ENCODE data around the gene TMEM221. TPM values are rescaled to one million over a fixed set of nuclear protein-coding genes. Genes with fewer than 3 reads are reported as not detected.

TMEM221 gene
- total RNA-seq, 5 donors from 2014 or later (not counting 1 experiment from before 2014, with no cell fraction given) = not detected

DNA sequence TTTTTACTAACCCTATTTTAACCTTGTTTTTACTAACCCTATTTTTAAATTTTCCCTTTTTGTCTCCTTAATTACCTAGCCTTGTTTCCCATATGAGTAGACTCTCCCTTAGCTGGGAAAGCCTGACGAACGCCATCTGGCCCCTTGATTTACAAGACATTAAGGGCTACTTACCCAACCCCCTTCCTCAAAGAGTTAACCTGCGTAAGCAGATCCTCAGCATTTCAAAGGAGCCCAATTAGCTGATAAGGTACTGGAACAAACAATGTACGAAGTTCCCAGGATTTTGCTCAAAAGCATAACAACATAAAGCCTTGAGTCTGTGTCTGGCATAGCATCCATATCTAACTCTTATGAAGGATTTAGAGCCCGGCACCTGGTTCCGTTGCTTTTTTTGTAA, 33.3 kb downstream of the TMEM221 start:
- Mint-ChIP-seq H3K9me3 (no peaks in the 10 kb centered on the region), H3K27me3 (no peaks in the 10 kb centered on the region), H3K27ac (no peak overlapping the region), H3K4me1 (peaks cover 16 to 22% (median 16%) of the 10 kb centered on the region in 3 donors), H3K36me3 (peaks cover 19% of the 10 kb centered on the region), H3K4me3 (no peak overlapping the region)
- H3K9me3 ChIP-seq = no peaks in the 10 kb centered on the region
- WGBS (ENCODE audit: insufficient coverage) = 100% methylated on average over 4 of the region's 6 CpGs
- ATAC-seq (replicated peaks in 1 of 4) (no peak), DNase-seq (no peak)
- no peak overlapping the region for H3K27ac ChIP-seq (ENCODE audit: low read length)
- ChIA-PET CTCF (no interaction called here), POLR2A (no interaction called here)
- no peak overlapping the region for H3K4me3 ChIP-seq (ENCODE audit: control insufficient read depth in 1 of 2, extremely low read depth in 1 of 2, low read length in 1 of 2)
- peaks cover 0 to 23% of the 10 kb centered on the region in 2 donors for H3K36me3 ChIP-seq (ENCODE audit: control insufficient read depth in 2 of 2, extremely low read depth in 1 of 2, insufficient read depth in 1 of 2, low read length in 1 of 2)
- H3K4me1 ChIP-seq (ENCODE audit: control insufficient read depth in 1 of 2, extremely low read depth in 1 of 2, insufficient read depth in 2 of 2, low read length in 2 of 2) = peaks cover 4 to 8% of the 10 kb centered on the region in 2 experiments
- H3K27me3 ChIP-seq (replicated peaks in 1 of 2; ENCODE audit: control insufficient read depth in 2 of 2, extremely low read depth in 1 of 2, insufficient read depth in 2 of 2, low read length in 1 of 2) = no peaks in the 10 kb centered on the region

DNA sequence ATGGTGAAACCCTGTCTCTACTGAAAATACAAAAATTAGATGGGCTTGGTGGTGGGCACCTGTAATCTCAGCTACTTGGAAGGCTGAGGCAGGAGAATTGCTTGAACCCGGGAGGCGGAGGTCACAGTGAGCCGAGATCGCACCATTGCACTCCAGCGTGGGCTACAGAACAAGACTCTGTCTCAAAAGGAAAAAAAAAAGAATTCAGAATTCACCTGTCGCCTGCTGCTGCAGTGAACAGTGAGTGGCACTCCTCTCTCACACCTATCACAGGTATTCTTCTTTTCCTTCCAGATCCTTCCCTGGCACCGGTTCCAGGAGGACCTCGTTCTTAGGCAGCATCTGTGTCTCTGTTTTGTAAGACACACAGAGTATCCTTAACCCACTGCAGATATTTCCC, 34.4 kb downstream of the TMEM221 start:
- ATAC-seq (replicated peaks in 1 of 4) = no peak
- ChIA-PET CTCF (no interaction called here), POLR2A (no interaction called here)
- whole genome bisulfite sequencing (ENCODE audit: insufficient coverage) = 100% methylated on average over 2 of the region's 8 CpGs
- no peaks in the 10 kb centered on the region for H3K27me3 ChIP-seq (replicated peaks in 1 of 2; ENCODE audit: control insufficient read depth in 2 of 2, extremely low read depth in 1 of 2, insufficient read depth in 2 of 2, low read length in 1 of 2)
- no peaks in the 10 kb centered on the region for H3K9me3 ChIP-seq
- no peak overlapping the region for H3K4me3 ChIP-seq (ENCODE audit: control insufficient read depth in 1 of 2, extremely low read depth in 1 of 2, low read length in 1 of 2)
- no peaks in the 10 kb centered on the region for H3K9me3 Mint-ChIP-seq
- H3K36me3 ChIP-seq (ENCODE audit: control insufficient read depth in 2 of 2, extremely low read depth in 1 of 2, insufficient read depth in 1 of 2, low read length in 1 of 2) = peaks cover 0 to 23% of the 10 kb centered on the region in 2 donors
- H3K27ac ChIP-seq (ENCODE audit: low read length) = no peak overlapping the region
- H3K4me1 ChIP-seq (ENCODE audit: control insufficient read depth in 1 of 2, extremely low read depth in 1 of 2, insufficient read depth in 2 of 2, low read length in 2 of 2) = peaks cover under 1 to 2% of the 10 kb centered on the region in 2 experiments
- H3K27me3 Mint-ChIP-seq = no peaks in the 10 kb centered on the region
- H3K4me1 Mint-ChIP-seq = peaks cover 9 to 18% (median 10%) of the 10 kb centered on the region in 3 donors
- H3K4me3 Mint-ChIP-seq = no peak overlapping the region
- H3K27ac Mint-ChIP-seq = peak overlapping the region in 1 of 2 donors; percentile 16
- no peak for DNase-seq
- H3K36me3 Mint-ChIP-seq = peaks cover 19% of the 10 kb centered on the region

DNA sequence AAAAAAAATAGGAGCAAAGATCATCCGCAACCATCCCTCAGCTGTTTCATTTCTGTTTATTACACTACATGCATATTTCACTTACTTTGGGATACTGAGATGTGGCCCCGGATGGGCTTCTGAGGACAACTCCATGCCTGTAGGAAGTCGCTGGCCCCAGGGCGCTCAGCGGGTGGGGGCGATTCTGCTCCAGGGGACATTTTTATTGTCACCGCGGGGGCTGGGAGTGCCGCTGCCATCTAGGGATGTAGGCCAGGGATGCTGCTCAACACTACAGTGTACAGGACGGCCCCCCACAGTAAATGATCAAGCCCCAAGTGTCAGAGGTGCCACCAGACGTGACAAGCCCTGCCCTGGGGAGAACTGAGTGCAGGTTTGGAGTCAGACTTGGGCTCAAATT, 36.7 kb downstream of the TMEM221 start:
- Mint-ChIP-seq H3K4me3 (no peak overlapping the region), H3K36me3 (peaks cover 16% of the 10 kb centered on the region), H3K4me1 (peaks cover 19 to 27% (median 20%) of the 10 kb centered on the region in 3 donors), H3K27ac (no peak overlapping the region), H3K27me3 (no peaks in the 10 kb centered on the region), H3K9me3 (no peaks in the 10 kb centered on the region)
- H3K27ac ChIP-seq (ENCODE audit: low read length) = no peak overlapping the region
- no peaks in the 10 kb centered on the region for H3K27me3 ChIP-seq (replicated peaks in 1 of 2; ENCODE audit: control insufficient read depth in 2 of 2, extremely low read depth in 1 of 2, insufficient read depth in 2 of 2, low read length in 1 of 2)
- no peak for ATAC-seq (replicated peaks in 1 of 4)
- CTCF ChIA-PET = no interaction called here
- POLR2A ChIA-PET = no interaction called here
- no peaks in the 10 kb centered on the region for H3K9me3 ChIP-seq
- H3K36me3 ChIP-seq (ENCODE audit: control insufficient read depth in 2 of 2, extremely low read depth in 1 of 2, insufficient read depth in 1 of 2, low read length in 1 of 2) = peaks cover 0 to 23% of the 10 kb centered on the region in 2 donors
- no peak overlapping the region for H3K4me3 ChIP-seq (ENCODE audit: control insufficient read depth in 1 of 2, extremely low read depth in 1 of 2, low read length in 1 of 2)
- H3K4me1 ChIP-seq (ENCODE audit: control insufficient read depth in 1 of 2, extremely low read depth in 1 of 2, insufficient read depth in 2 of 2, low read length in 2 of 2) = peaks cover 2 to 13% of the 10 kb centered on the region in 2 experiments
- DNase-seq = no peak
- WGBS (ENCODE audit: insufficient coverage) = 96% methylated on average over 10 of the region's 11 CpGs

DNA sequence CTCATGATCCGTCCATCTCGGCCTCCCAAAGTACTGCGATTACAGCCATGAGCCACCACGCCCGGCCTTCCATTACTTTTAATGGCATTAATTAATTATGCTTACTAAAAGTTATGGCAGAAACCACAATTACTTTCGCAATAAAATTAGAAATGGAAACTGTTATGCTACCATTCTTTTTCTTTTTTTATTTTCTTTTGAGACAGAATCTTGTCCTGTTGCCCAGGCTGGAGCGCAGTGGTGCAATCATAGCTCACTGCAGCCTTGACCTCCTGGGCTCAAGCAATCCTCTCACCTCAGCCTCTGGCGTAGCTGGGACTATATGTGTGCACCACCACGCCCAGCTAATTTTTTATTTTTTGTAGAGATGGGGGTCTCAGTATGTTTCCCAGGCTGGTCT, 38.5 kb downstream of the TMEM221 start:
- no peak for DNase-seq
- no peaks in the 10 kb centered on the region for H3K9me3 ChIP-seq
- H3K27me3 ChIP-seq (replicated peaks in 1 of 2; ENCODE audit: control insufficient read depth in 2 of 2, extremely low read depth in 1 of 2, insufficient read depth in 2 of 2, low read length in 1 of 2) = no peaks in the 10 kb centered on the region
- Mint-ChIP-seq H3K9me3 (no peaks in the 10 kb centered on the region), H3K27me3 (no peaks in the 10 kb centered on the region), H3K36me3 (peaks cover 15% of the 10 kb centered on the region), H3K27ac (no peak overlapping the region), H3K4me1 (peaks cover 26 to 40% (median 26%) of the 10 kb centered on the region in 3 donors), H3K4me3 (no peak overlapping the region)
- H3K4me1 ChIP-seq (ENCODE audit: control insufficient read depth in 1 of 2, extremely low read depth in 1 of 2, insufficient read depth in 2 of 2, low read length in 2 of 2) = peaks cover 9 to 30% of the 10 kb centered on the region in 2 experiments
- WGBS (ENCODE audit: insufficient coverage) = no CpG with 5 or more reads among the region's 9 CpGs
- H3K36me3 ChIP-seq (ENCODE audit: control insufficient read depth in 2 of 2, extremely low read depth in 1 of 2, insufficient read depth in 1 of 2, low read length in 1 of 2) = peaks cover 0 to 23% of the 10 kb centered on the region in 2 donors
- ChIA-PET POLR2A (interaction anchor here in 1 of 2 donors (0.6 kb wide), 3 partner anchors 113 to 690 kb away, joined by 4 to 11 read pairs (median 7); no protein-coding TSS in a partner anchor), CTCF (interaction anchor here in 1 of 2 donors (0.7 kb wide), 1 partner anchor 58 kb away, joined by 4 read pairs; no protein-coding TSS in a partner anchor)
- H3K4me3 ChIP-seq (ENCODE audit: control insufficient read depth in 1 of 2, extremely low read depth in 1 of 2, low read length in 1 of 2) = no peak overlapping the region
- no peak for ATAC-seq (replicated peaks in 1 of 4)
- H3K27ac ChIP-seq (ENCODE audit: low read length) = no peak overlapping the region

DNA sequence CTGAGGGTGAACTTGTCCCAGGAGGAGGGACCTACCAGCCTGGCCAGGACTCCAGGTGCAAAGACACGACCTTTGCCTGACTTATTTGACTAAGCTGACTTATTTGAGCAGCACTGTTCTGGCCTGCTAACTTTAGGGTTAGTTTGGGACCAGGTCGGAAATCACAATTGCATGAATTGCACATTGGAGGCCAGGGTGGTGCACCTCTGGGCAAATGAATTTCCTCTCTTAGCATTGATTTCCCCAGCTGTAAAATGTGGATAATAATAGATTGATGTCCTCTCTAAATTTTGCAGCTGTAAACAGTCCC, 41.6 kb downstream of the TMEM221 start:
- Mint-ChIP-seq H3K27me3 (no peaks in the 10 kb centered on the region), H3K9me3 (no peaks in the 10 kb centered on the region), H3K4me3 (peak overlapping the region; percentile 89 to 93 (median 89)), H3K27ac (peak overlapping the region; percentile 95 to 97), H3K4me1 (peaks cover 32 to 52% (median 35%) of the 10 kb centered on the region in 3 donors), H3K36me3 (peaks cover 4% of the 10 kb centered on the region)
- no peaks in the 10 kb centered on the region for H3K27me3 ChIP-seq (replicated peaks in 1 of 2; ENCODE audit: control insufficient read depth in 2 of 2, extremely low read depth in 1 of 2, insufficient read depth in 2 of 2, low read length in 1 of 2)
- H3K36me3 ChIP-seq (ENCODE audit: control insufficient read depth in 2 of 2, extremely low read depth in 1 of 2, insufficient read depth in 1 of 2, low read length in 1 of 2) = peaks cover 0 to 13% of the 10 kb centered on the region in 2 donors
- peaks cover 12 to 52% of the 10 kb centered on the region in 2 experiments for H3K4me1 ChIP-seq (ENCODE audit: control insufficient read depth in 1 of 2, extremely low read depth in 1 of 2, insufficient read depth in 2 of 2, low read length in 2 of 2)
- H3K4me3 ChIP-seq (ENCODE audit: control insufficient read depth in 1 of 2, extremely low read depth in 1 of 2, low read length in 1 of 2) = peak overlapping the region; percentile 64 to 67
- ChIA-PET CTCF (interaction anchor here in 1 of 2 donors (1.4 to 1.6 kb wide), 2 partner anchors 13 to 15 kb away, joined by 5 read pairs; partner anchors contain the start of gene MVB12A), POLR2A (interaction anchor here in 1 of 2 donors (0.5 to 0.6 kb wide), 2 partner anchors 13 to 682 kb away, joined by 3 to 6 read pairs; no protein-coding TSS in a partner anchor)
- WGBS (ENCODE audit: insufficient coverage) = 0% methylated on average over 1 of the region's 2 CpGs
- no peaks in the 10 kb centered on the region for H3K9me3 ChIP-seq
- peak overlapping the region; percentile 81 for H3K27ac ChIP-seq (ENCODE audit: low read length)
- ATAC-seq (replicated peaks in 1 of 4) = no peak
- no peak for DNase-seq

DNA sequence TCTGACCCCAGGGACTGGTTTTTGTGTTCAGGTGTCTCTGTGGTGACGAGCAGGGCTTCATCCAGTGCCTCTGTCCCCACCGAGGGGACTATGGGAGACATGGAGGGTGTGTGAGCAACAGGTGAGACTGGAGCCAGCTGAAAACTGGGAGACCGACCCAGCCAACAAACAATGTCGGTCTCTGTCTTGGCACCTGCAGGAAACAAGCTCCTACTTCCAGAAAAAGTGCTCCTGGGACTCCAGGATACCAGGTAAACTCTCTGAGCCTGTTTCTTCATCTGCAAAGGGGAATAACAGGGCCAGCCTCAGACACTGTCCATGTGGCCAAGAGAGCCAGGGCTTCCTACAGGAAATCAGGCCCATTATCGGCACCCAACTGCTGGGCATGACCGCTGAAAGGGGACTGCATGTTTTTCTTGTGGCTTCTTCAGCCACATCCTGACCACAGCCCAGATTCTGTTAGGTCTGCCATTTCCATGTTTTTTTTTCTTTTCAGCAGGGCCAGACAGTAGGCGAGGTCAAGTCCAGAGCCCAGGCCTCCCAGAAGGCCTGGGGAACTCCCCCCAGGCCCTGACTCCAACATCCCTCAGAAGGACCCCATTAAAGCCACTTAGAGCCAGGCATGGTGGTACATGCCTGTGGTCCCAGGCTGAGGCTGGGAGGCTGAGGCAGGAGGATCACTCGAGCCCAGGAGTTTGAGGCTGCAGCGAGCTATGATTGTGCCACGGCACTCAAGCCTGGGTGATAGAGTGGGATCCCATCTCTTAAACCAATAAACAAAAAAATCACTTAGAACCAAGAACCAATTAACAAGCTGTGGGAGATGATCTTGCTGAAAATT, 42.2 kb downstream of the TMEM221 start:
- peaks cover 12 to 52% of the 10 kb centered on the region in 2 experiments for H3K4me1 ChIP-seq (ENCODE audit: control insufficient read depth in 1 of 2, extremely low read depth in 1 of 2, insufficient read depth in 2 of 2, low read length in 2 of 2)
- H3K27me3 Mint-ChIP-seq = no peaks in the 10 kb centered on the region
- peaks cover 0 to 13% of the 10 kb centered on the region in 2 donors for H3K36me3 ChIP-seq (ENCODE audit: control insufficient read depth in 2 of 2, extremely low read depth in 1 of 2, insufficient read depth in 1 of 2, low read length in 1 of 2)
- ATAC-seq (replicated peaks in 1 of 4) = peak in 2 of 4 experiments; percentile 11 to 12
- ChIA-PET POLR2A (interaction anchor here (0.6 to 1.1 kb wide), 2 partner anchors 13 kb away, joined by 3 read pairs; no protein-coding TSS in a partner anchor), CTCF (interaction anchor here (0.6 to 1.6 kb wide), 6 partner anchors 10 to 97 kb away, joined by 3 to 5 read pairs (median 4); partner anchors contain the start of genes DDA1 (in 1 of the 2) and MVB12A (in 1 of the 2))
- peak in 1 of 35 experiments; percentile 29 for DNase-seq
- peak overlapping the region; percentile 64 to 67 for H3K4me3 ChIP-seq (ENCODE audit: control insufficient read depth in 1 of 2, extremely low read depth in 1 of 2, low read length in 1 of 2)
- H3K4me1 Mint-ChIP-seq = peaks cover 32 to 53% (median 33%) of the 10 kb centered on the region in 3 donors
- H3K9me3 Mint-ChIP-seq = no peaks in the 10 kb centered on the region
- H3K27ac Mint-ChIP-seq = peak overlapping the region; percentile 95 to 97
- no peaks in the 10 kb centered on the region for H3K27me3 ChIP-seq (replicated peaks in 1 of 2; ENCODE audit: control insufficient read depth in 2 of 2, extremely low read depth in 1 of 2, insufficient read depth in 2 of 2, low read length in 1 of 2)
- no peaks in the 10 kb centered on the region for H3K9me3 ChIP-seq
- H3K27ac ChIP-seq (ENCODE audit: low read length) = peak overlapping the region; percentile 81
- peak overlapping the region; percentile 89 to 93 (median 89) for H3K4me3 Mint-ChIP-seq
- 3% methylated on average over 5 of the region's 10 CpGs for WGBS (ENCODE audit: insufficient coverage)
- peaks cover 5% of the 10 kb centered on the region for H3K36me3 Mint-ChIP-seq

Data from T-cell (primary cell).